Measurements from ENCODE around the gene CDK14.

Gene CDK14

DNA sequence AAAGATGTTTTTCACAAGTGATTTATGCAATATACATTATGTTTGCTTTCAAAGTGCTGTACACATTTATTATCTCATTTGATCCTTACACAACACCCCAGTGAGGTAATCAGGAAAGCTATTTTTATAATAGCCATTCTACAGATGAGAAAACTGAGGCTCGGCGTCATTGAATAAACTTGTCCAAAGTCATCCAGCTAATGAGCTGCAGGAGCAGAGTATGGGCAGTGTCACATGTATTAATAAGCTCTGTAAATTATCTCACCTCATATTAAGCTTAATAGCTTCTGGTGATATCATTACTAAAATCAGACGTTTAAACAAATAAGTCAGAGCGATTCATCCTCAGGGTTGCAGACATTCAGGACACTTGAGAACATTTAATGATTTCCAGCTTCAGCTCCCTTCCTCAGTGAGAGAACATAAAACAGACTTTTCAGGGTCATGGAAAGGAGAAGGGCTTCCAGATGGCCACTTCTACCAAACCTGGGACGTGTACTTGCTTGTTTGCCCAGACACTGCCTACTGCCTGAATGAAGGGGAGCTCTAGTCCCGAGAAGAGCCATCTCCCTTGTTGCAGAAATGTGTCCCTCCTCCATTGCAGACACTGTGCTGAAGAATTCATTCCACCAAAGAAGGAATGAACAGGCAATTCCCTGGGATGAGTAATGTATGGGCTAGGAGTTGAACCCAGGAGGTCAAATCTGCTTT, 647.6 kb downstream of the CDK14 start:
- no peak for DNase-seq

DNA sequence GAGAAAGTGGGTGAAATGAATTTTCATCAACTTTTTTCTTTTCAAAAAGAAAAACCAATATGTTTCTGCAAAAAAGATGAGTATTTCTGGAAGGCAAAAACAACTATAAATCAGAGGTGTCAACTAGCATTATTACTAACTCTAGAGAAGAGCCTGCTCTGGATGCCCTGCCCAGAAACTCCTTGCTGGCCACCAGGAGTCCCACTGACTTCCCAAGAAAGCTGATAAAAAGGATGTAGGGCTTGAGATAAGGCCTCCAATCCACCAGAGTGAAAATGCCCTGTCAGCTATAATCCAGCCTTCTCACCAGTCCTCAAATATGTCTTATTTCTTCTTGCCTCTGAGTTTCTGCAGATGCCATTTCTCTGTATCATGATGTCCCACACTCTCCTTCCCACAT, 651.4 kb downstream of the CDK14 start:
- DNase-seq = no peak

DNA sequence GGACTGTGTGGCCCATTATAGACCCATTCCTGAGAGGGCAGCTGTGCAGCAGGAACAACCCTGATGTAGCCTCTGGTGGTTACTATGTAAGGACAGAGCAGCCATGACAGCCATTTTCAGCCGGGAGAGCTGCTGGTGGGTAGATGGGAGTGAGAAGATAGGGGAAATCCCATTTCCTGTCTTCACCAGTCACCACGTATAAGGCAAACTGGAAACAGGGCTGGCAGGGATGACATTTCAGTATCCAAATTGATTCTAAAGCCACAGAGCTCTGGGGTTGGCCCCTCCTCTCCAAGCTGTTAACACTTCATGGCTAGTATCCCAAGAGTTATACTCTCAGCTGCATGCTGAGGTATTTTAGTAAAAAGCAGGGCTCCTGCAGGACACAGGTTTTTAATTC, 652.9 kb downstream of the CDK14 start:
- no peak for DNase-seq

DNA sequence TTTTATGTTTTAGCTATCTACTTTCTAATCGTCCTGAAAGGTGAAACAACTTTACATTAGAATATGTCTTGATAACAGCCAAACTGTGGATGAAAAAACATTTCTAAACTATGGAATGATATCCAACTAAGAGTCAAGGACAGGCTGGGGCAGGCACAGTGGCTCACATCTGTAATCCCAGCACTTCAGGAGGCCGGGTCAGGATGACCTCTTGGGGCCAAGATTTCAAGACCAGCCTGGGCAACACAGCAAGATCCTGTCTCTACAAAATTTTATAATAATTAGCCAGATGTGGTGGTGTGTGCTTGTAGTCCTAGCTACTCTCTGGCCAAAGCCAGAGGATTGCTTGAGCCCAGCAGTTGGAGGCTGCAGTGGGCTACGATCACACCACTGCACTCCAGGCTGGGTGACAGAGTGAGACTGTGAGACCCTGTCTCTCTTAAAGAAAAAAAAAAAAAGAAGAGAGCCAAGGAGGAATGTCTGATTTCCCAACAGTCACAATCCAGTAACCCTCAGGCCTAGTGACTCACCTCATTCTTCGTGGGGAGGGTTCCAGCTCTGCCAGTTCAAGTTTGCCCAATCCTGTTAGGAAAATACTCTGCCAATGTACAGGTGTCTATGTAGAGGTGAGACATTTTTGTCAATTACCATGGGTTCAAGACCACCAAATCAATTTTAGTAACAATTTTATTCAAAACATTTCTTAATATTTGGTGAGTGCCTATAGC, 653.5 kb downstream of the CDK14 start:
- no peak for DNase-seq

DNA sequence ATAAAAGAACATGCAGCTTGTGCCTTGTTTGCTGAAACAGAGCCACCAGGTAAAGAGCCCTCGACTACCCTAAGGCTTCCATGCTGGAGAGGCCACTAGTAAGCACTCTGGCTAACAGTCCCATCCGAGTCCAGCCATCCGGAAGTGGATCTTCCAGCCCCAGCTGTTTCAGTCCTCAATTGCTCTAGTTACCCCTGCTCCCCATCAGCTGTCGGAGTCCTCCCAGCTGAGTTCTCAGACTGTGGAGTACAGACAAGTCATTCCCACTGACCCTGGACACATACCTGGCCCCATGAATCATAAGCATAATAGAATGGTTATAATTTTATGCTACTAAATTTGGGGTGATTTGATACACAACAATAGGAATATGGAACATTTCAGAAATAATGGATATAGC, 654.6 kb downstream of the CDK14 start:
- DNase-seq = no peak

DNA sequence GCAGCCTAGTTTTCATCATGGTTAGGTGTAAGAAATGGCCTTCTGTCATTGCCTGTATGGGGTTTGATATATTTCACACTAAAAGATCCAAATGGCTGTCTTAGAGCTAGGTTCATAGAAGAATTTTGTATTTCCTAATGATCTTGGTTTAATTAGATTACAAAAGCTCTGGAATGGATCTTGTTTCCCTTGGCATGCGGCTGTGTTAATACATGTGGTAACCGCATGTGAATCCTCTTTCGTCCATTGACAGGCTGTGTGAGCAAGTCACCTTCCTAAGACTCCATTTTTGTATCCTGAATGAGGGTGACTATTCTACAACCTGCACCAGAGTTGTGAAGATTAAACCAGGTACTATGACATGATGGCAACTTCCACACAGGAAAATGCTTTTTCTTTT, 655.8 kb downstream of the CDK14 start:
- no peak for DNase-seq
